Effector CD4-positive, alpha-beta T cell (primary cell): ENCODE results near the gene PACS2.
A peak's percentile ranks its signal among the peaks of the same experiment; 100 is the strongest.
"Not testable (repeated sequence)": the region's sequence is repeated elsewhere in the genome, so short reads cannot be mapped to it uniquely, and the experiment has no call there.

ENCODE experiments used
- DNase-seq: peaks from one replicate; pipeline ENCODE4 v3.0.0-alpha.2; 2020

The PACS2 gene

DNA sequence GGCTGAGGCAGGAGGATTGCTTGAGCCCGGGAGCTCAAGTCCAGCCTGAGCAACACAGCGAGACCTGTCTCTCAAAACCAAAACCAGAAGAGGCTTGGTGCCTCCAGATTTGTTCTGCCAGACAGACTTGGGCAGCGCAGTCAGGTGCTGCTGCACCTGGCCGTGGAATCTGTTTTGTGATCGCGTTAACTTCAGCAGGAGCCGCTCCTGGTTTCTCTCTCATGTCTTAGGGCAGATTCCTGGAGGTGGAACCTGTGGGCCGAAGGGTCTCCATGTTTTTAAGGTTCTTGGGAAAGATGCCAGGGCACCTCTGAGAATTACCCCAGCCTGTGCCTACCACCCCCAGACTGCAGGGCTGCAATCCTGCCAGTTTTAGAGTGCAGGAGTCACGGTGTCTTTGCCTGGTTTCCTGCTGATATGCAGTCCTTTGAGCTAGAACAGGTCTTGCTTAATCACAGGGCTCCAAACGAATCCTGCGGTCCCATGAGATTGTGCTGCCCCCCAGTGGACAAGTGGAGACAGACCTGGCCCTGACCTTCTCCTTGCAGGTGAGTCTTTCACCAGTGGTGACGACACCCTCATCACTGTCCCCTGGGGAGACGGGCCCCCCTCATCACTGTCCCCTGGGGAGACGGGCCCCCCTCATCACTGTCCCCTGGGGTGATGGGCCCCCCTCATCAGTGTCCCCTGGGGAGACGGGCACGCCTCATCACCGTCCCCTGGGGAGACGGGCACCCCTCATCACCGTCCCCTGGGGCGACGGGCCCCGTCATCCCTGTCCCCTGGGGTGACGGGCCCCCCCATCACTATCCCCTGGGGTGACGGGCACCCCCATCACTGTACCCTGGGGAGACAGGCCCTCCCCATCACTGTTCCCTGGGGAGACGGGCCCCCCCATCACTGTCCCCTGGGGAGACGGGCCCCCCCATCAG, 37.6 kb downstream of the PACS2 start:
- peak; percentile 82 for DNase-seq

DNA sequence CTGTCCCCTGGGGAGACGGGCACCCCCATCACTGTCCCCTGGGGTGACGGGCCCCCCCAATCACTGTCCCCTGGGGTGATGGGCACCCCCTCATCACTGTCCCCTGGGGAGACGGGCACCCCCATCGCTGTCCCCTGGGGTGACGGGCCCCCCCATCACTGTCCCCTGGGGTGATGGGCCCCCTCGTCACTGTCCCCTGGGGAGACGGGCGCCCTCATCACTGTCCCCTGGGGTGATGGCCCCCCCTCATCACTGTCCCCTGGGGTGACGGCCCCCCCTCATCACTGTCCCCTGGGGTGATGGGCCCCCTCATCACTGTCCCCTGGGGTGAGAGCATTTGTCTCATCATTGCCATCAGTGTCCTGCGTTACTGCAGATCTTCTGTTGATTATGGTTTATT, 38.6 kb downstream of the PACS2 start:
- DNase-seq: no peak

DNA sequence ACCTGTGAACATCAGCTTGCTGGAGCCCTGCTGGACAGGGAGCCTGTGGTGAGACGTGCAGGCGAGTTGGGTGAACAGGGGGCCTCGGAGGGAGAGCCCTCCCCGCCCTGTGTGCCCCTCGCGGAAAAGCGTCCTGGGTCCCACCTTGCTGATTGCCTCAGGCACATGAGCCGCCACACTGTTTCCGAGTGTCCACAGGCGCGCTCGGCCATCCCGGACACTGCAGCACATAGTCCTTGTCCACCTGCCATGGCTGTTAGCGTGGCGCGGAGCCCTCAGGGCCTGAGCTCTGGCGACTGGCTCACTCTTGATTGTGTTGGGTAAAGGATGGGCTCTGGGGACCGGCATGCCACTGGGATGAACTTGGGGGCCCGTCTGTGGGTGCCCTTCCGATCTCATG, 40.0 kb downstream of the PACS2 start:
- DNase-seq: no peak

DNA sequence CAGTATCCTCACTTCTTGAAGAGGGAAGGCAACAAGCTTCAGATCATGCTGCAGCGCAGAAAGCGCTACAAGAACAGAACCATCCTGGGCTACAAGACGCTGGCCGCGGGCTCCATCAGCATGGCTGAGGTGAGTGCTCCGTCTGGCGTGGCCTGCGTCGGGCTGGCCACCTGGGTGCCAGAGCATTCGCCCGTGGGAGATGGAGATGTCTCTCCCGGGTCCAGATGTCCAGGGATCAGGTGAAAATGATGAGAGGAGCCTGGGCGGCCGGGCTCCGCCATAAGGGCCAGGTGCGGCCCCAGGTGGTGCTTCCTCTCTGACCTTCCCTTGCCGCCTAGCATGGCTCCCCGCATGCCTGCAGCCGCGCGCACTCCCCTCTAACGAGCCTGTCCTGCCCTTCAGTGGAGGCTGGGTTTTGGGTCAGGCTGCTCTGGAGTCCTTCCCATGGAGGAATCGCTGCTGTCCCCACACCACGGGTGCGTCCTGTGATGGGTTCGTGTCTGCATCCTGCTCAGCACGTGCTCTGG, 40.6 kb downstream of the PACS2 start:
- no peak for DNase-seq

DNA sequence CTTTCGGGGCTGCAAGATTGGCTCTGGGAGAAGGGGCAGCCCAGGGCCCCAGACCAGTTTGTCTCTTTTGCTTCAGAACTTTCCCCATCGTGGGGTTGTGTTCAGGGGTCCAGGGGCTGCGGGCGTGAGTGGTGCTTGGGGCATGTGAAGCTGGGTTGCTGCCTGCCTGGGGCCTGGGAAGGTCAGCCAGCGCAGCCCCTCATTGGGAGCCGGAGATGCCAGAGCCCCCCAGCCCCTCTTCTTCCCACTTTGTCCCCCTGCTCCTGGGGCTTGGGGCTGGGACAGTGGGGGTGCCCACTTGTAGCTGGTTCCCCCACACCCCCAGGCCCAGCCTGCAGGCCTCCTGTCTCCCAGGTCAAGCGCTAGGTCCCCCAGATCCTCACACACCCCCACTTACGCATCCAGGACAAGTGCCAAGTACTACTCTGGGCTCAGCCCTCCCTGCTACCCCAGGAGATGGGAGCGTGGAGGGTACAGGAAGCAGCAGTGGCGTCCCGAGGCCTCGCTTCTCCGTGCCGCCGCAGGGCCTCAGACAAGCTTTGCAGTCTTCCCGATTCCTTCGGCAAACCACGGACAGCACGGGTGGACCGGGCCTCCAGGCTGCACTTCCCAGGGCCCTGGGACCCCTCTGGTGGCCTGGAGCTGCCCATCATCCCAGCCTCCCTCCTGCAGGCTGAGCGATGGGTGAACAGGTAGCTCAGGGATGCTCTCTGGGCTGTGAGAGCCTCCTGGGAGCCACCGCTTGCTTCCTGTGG, 41.5 kb downstream of the PACS2 start:
- no peak for DNase-seq

DNA sequence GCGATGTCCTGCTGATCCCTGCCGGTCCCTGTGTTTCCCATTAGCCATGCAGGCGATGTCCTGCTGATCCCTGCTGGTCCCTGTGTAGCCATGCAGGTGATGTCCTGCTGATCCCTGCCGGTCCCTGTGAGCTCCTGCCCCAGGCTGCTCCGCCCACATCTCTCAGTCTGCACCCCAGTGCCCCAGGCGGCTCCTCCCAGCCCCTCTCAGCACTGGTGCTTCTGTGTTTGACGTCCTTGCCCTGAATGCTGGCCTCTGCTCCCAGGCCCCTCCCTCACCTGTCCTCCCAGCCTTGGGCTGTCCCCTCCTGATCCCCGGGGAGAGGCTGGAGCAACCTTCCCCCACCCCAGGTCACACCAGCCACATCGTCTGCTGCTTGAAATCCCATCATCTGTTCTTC, 42.4 kb downstream of the PACS2 start:
- DNase-seq: no peak

DNA sequence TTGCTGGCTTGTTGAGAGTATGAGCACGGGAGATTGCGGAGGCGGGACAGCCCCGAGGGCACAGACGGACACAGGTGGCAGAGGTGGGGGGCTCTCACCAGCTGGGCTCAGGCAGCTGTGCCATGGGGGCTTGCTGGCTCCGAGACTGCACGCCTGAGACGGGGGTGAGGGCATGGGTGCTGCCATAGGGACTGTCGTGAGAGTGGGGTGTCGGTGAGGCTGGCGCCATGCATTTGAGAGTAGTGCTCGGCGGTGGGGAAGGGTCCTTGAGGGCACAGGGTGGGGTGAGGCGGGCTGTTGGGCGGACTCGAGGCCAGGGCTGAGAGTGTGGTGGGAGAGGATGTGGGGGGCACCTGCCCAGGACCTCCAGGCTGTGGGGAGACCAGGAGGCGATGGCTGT, 43.1 kb downstream of the PACS2 start:
- no peak for DNase-seq

DNA sequence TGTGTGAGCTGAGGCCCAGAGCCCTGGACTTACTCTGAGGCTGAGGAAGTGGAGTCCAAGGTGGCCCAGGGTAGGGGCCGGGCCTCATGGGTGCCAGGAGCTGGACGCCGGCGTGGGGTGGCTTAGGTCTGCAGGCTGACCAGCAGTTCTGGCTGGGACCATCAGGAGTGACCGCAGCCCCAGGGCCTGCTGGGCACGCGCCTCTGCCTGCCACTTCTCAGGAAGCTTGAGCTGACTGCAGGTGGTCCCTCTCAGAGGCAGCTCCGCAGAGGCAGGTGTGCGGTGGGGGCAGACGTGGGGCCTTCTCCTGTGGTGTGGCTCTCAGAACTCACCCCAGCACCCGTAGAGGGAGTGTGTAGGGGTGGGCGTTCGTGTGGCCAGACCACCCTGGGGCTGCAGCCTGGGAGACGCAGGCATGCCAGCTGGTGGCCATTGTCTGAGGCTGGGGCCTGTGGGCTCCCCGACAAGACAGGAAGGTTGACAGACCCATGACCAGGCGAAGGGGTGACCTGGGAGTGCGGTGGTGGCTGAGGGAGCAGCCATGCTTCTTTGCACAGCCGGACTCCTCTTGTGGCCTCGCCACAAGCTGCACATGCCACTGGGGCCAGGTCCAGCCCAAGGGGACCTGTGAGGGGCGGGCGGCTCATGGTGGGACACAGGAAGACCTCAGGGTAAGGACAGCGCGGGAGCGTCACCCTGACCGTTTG, 43.7 kb downstream of the PACS2 start:
- DNase-seq: no peak

DNA sequence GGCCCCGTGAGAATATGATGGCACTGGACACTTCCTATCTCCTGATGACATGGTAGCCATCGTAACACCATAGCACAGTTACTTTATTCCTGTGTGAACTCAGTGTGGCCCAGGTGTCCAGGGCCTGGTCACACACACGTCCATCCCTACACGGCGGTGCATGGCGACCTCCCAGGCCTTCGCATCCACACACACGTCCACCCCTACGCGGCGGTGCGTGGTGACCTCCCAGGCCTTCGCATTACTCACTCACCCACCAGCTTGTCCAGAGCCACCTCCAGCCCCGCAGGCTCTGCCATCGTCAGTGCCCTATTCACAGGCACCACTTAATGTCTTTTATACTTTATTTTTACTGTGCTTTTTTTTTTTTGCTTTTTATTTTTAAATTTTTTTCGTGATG, 44.4 kb downstream of the PACS2 start:
- no peak for DNase-seq

DNA sequence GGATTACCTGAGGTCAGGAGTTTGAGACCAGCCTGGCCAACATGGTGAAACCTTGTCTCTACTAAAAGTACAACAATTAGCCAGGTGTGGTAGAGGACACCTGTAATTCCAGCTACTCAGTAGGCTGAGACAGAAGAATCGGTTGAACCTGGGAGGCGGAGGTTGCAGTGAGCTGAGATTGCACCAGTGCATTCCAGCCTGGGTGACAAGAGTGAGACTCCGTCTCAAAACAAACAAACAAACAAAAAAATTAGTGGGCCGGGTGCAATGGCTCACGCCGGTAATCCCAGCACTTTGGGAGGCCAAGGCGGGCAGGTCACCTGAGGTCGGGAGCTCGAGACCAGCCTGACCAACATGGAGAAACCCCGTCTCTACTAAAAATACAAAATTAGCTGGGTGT, 46.9 kb downstream of the PACS2 start:
- DNase-seq: not testable (repeated sequence)

DNA sequence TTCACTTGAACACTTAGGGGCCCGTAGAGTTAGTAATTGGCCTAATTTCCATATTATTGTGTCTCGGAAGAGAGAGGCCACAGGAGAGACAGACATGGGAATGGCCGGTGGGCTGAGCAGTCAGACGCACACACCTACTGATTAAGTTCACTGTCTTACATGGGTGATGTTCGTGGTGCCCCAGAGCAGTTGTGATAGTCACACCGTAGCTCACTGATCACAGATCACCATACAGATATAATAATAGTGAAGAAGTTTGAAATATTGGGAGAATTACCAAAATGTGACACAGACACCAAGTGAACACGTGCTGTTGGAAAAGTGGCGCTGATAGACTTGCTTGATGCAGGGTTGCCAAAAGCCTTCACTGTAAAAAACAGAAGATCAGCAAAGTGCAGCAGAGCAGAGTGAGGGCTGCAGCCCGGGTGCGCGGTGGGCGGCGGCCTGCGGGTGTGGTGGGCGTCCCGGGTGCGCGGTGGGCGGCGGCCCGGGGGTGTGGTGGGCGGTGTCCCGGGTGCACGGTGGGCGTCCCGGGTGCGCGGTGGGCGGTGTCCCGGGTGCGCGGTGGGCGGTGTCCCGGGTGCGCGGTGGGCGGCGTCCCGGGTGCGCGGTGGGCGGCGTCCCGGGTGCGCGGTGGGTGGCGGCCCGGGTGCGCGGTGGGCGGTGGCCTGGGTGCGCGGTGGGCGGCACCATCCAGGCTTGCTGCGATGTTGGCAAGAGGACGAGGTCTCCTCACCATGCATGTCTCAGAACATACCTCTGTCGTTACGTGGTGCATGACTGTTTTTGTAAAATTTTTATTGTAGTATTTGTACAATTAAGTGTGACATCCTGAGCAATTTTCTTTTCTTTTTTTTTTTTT, 49.5 kb downstream of the PACS2 start:
- DNase-seq: peak; percentile 20

DNA sequence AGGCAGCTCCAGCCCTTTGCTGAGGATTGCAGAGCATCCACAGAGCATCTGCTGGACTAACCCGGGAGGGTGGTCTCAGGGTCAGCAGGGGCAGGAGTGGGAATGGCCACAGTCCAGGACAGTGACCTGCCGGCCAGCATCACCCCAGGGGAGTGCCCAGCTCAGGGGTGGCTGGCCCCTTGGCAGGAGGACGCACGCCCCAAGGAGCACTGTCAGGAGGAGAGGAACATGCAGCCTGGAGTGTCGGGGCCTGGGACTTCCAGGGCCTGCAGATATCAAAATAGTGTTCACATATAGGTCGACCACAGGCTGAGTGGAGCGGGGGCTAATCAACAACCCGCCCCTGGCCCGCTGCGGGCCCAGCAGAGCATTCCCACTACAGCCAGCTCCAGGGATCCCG, 50.6 kb downstream of the PACS2 start:
- DNase-seq: no peak

DNA sequence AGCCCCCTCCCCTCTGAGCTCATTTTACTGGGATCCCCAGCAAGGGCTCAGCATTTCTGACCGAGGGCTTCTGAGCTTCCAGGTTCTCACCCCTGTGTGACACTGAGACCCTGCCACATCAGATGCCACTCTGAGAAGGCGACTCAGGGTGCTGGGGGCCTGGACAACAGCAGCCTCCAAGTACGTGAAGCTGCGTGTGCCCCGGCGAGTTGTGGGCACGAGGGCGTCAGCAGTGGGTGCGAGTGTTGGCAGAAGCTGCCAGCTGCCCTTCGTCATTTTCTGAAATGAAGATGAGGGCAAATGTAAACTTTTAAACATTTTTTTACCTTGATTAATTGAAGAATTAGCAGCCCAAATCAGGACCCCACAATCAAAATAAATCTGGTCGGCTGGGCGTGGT, 51.1 kb downstream of the PACS2 start:
- DNase-seq: no peak

DNA sequence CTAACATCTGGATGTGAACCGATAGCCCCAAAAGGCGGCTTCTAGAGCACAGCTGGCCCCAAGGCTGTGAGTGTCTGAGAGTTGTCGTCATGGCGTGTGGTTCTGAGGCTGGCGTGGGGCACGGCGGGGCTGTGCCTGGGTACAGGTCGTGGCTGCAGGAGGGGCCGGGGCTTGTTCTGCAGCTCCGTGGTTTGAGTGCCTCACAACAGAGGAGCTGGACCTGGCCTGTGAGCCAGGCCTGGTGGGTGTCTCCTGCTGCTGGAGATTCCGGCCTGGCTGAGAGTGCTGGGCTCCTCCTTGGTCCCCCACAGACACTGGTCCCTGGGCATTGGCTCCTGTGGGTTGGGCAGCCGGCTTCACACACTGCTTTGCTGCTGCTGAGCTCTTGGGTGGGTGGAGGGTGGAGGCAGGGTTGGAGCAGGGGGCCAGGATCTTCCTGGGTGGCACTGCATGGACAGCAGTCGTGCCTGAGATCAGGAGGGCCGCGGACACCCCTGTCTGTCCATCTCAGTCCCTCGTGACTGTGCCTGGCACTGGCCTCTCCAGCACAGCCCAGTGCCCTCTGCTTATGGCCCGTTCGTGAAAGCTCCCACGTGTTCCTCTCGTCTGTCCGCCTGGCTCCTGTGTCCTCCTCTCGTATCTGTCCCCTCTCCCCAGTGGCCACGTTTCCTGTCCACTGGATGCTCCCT, 52.0 kb downstream of the PACS2 start:
- no peak for DNase-seq

DNA sequence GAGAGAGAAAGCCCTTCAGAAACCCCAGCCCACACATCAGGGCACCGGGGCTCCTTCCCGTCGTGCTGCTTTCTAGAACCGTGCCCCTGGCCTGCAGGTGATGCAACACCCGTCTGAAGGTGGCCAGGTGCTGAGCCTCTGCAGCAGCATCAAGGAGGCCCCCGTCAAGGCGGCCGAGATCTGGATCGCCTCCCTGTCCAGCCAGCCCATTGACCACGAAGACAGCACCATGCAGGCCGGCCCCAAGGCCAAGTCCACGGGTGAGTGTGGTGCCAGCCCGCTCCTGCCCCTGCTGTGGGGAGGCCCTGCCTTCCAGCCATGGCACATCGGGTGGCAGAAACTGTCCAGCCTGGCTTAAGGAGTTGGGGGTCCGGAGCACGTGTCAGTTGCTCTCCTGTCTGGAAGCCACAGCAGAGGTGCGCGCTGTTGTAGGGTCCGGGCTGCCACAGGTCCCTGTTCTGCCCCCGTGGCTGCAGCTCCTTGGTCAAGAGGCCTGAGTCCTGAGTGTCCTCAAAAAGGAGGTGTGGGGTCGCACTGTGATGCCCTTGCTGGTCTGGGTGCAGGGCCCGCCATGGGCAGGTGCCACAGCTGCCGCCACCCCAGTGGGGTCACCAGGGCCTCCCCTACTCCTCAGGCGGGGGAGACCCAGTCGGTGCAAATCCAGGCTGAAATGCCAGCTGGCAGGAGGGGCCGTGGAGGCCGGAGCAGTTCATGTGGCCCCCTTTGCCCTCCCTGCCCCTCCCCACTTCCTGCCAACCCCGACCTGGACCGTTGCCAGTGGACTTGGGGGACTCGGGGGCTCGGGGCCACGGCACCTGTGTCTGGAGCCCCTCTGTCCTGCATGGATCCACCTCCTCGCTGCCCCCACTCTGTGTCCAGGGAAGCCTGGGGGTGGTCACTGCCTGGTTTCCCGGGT, 52.8 kb downstream of the PACS2 start:
- no peak for DNase-seq

DNA sequence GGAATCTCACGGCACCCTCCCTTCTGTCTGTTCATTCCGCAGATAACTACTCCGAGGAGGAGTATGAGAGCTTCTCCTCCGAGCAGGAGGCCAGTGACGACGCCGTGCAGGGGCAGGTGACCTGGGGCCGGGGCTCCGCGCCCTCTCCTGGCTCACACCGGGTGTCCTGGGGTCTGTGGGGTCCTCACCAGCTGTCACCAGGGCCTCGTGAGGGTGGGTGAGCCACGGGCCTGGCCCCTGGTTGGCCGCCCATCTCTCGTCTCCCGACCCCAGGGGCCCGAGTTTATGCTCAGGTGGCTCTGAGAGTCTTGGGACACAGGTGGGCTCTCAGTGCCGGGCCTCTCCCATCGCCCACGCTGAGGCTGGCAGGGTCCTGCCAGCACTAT, 53.5 kb downstream of the PACS2 start:
- no peak for DNase-seq

DNA sequence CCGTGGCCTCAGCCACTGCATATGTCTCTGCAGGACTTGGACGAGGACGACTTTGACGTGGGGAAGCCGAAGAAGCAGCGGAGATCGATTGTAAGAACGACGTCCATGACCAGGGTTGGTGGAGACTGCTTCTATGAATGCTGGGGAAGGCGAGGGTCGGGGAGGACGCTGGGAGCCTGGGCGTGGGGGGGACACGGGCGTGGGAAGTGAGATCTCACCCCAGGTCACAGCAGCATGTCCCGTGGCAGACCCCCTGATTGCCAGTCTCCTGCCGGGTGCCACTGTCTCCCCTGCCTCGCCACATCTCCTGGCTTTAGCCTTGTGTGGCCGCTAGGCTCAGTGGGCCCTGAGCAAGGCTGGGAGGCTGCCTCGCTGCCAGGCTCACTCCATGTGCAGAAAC, 53.9 kb downstream of the PACS2 start:
- no peak for DNase-seq

DNA sequence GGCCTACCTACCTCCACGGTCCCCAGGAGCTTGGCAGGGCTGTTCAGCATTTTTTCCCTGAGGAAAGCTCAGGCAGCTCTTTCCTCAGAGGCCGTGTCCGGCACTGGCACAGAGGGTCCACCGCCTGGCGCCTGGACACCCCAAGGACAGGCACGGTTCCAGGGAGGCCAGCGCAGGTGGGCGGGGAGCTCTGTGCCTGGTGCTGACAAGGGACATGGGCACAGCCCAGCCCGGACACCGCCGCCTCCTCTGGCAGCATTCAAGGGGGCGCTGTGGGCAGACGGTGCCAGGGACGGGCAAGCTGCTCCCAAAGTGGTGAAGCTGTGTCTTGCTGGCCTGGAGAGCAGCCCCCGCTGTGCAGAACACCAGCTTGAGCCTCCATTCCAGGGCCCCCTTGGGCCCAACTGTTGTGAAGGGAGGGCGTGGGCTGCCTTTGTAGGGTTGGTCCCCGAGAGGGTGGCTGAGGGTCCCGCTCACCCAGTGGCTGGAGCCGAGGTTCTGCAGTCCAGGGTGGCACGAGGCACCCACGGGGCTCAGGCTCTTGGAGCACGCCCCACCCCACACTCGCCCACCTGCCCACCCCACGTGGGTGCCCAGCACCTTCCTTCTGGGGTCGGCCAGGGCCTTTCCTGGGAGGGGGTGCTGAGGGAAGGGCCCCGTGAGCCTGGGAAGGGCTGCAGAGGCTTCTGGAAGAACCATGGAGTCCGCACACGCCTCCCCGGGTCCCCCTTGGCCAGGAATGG, 54.5 kb downstream of the PACS2 start:
- no peak for DNase-seq

DNA sequence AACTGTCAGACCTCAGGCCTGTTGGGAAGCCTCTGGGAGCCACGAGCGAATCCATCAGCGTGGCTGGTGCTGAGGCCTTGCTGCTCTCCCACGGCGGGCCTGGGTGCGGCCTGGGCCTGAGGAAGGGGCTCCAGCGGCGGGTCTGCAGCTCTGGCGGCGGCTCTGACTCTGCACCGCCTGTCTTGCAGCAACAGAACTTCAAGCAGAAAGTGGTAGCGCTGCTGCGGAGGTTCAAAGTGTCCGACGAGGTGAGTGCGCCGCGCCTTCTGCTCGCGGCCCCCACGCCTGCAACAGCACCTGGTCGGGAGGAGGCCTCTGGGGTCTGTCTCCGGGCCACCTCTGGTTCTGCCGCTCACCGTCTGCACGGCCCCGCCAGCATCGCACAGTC, 55.1 kb downstream of the PACS2 start:
- DNase-seq: no peak

DNA sequence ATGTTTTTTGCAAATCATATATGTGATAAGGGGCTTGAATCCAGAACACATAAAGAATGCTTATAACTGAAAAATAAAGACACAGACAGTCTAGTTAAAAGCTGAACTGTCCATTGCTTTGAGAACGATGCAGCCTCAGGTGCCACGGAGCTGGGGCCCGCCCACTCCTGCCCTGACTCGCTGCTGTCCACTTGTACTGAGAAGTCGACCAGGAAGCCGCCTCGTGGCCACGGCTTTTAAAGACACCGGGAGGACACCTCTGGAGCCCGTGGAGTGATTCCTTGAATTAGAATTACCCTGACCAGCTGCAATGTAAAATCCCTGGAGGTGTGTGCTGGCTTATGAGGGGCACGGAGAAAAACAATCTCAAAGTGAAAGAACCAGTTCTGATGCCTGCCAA, 59.8 kb downstream of the PACS2 start:
- DNase-seq: no peak
